Right kidney (tissue), 1 donor: ENCODE measurements around the gene LARP4.
A peak's percentile ranks its signal among the peaks of the same experiment; 100 is the strongest.
"Not testable (repeated sequence)": the region's sequence is repeated elsewhere in the genome, so short reads cannot be mapped to it uniquely, and the experiment has no call there.

Source experiments
- DNase-seq: peaks from one replicate; pipeline ENCODE4 v3.0.0-alpha.2; 2016

Gene LARP4

DNA sequence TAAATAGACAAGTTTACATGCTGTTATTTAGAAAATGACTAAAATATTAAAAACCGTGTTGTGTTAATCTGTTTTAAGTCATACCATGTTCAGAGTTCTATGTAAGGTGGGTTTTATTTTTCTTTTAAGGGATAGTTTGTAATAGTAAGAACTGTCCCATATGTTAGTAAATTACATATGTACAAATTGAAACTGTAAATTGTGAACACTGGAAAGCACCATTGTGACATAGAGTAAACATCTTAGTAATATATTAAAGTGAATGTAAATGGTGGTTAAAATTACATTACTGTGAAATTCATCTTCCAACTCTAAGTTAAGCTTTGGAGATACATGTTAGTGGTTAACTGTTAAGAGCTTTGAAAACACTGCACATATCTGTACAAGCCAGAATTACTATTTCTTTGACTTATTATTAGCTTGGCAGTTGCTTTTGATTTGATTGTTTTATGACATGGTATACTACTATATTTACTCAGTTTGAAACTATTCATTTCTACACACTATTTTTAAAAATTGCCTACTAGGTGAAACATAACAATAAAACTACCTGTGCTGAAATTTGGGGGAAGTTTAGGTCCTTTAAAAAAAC, 76.7 kb downstream of the LARP4 start:
- DNase-seq, result no peak

- no peak for DNase-seq
These were observed 81.9 kb downstream of the LARP4 start for GRCh38 chr12:50482571-50482970.

DNA sequence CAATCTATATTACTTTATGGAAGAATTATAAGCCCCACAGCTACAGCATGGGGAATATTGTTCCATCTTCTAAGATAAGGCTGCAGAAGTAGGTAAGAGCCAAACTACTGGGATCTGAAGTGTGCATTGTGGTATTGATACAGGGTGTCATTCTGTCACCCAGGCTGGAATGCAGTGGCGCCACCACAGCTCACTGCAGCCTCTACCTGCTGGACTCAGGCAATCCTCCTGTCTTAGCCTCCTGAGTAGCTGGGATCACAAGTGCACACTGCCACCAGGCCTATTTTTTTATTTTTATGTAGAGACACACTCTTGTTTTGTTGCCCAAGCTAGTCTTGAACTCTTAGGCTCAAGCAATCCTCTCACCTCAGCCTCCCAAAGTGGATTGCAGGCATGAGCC, 82.8 kb downstream of the LARP4 start:
- DNase-seq, result no peak

- DNase-seq, result no peak
These were observed 88.1 kb downstream of the LARP4 start for GRCh38 chr12:50488801-50489200.

DNA sequence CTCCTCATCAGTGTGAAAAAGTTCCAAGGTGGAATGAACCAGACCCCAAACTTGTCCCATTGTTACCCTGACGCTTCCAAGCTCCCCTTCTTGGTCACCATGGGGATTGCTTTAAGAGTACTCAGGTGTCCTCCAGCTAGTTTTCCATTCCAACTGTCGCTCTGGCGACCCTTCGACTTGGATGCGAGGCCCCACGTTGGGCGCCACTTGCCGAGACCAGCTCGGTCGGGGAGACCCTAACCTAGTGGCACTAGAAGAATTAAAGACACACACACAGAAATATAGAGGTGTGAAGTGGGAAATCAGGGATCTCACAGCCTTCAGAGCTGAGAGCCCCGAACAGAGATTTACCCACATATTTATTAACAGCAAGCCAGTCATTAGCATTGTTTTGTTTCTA, 97.4 kb downstream of the LARP4 start:
- DNase-seq, result not testable (repeated sequence)

DNA sequence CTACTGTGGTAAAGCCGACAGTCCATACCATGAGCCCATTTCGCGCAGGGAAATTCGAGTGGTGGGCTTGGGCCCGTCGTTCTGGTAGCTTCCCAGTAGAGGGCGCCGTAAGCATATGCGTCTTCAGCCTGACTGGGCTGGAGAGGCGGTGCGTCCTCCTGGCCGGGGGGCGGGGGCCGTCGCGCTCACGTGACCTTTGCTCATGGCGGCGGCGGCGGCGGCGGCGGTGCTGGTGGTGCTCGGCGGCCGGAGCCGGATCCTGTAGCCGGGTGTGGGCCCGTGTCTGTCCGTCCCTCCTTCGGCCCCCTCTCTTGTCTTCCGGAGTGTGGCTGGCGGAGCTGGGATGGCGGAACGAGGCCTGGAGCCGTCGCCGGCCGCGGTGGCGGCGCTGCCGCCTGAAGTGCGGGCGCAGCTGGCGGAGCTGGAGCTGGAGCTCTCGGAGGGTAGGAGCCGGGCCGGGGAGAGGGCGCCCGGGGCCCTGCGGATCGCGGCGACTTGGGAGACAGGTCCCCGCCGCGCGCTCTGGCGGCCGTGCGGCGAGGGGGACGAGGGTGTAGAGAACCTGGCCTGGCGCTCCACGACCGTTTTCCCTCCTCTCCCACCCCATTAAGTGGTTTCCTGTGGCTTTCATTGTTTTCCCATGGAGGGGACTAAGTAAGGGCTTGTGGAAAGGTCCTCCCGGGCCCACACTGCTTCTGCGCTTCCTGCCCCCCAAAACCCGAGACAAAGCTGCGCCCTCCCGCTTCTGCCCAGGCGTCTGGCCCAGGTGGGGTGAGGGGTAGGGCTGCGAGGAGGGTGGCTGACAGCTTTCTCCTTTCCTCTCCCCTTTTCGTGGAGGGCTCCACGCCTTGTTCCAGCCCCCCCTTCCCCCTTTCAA, 104.4 kb downstream of the LARP4 start, which contains the start of gene DIP2B:
Gene DIP2B (plus strand): TSS at position 188 of the 877 bp plus-strand sequence. CDS start 156 bp downstream, at position 344.
- DNase-seq, result peak; percentile 98

- no peak for DNase-seq
These were observed 105.2 kb downstream of the LARP4 start for GRCh38 chr12:50505675-50506530.

DNA sequence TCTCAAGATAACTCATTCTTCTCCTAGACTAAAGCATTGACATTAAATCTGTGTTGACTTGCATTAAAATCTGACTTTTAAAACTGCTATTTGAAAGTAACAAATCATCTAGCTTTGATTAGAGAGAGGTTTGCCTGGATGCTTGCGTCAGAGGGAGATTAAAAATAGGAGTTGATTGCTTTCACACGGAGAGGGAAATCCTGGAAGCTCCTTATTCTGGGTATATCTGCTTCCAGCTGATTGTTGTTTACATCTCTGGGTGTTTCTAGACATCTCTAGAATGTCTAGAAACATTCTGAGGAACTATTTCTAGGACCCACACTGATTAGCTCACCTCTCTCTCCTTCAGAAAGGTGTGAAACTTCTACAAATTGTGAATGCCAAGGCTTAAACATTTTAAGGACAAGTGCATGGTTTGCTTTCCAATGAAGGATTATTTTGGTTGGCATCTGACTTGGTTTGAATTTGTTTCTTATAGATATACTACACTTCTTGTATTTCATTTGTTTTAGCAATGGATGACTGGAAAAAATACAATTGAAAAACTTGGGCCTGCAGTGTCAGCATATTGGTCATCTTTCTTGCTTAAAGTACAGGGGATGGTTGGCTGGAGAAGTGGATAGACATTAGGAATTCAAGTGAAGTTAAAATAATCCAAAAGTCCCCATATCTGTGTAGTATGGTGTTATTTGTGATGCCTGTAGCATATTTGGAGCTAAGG, 106.2 kb downstream of the LARP4 start:
- no peak for DNase-seq

DNA sequence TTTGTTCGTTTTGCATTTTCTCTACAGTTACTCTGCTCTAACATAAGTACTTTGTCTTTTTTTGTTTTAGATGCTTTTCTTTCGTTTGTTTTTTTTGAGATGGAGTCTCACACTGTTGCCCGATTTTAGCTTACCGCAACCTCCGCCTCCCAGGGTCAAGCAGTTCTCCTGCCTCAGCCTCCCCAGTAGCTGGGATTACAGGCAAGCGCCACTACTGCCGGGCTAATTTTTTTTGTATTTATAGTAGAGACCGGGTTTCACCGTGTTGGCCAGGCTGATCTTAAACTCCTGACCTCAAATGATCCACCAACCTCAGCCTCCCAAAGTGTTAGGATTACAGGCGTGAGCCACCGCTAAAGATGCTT, 106.8 kb downstream of the LARP4 start:
- DNase-seq, result no peak

DNA sequence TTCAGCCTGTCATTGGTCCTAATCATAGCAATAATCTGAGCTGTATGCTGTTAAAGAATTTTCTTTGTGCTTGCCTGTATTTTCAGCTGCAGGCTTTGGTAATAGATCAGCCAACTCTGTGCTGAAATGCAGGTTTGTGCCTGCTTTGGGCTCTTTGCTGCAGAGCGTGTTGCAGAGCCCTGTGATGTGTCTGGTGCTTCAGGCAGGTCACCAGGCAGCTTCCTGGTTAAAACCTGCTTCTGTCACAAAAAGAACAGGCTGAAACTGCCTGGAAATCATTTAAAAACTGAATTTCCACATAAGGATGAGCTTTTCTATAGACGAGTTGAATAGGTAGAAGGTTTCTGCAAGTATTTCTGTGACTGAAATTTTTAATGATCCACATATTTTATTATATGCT, 107.2 kb downstream of the LARP4 start:
- DNase-seq, result no peak

- no peak for DNase-seq
These were observed 107.7 kb downstream of the LARP4 start for GRCh38 chr12:50508414-50508813.

DNA sequence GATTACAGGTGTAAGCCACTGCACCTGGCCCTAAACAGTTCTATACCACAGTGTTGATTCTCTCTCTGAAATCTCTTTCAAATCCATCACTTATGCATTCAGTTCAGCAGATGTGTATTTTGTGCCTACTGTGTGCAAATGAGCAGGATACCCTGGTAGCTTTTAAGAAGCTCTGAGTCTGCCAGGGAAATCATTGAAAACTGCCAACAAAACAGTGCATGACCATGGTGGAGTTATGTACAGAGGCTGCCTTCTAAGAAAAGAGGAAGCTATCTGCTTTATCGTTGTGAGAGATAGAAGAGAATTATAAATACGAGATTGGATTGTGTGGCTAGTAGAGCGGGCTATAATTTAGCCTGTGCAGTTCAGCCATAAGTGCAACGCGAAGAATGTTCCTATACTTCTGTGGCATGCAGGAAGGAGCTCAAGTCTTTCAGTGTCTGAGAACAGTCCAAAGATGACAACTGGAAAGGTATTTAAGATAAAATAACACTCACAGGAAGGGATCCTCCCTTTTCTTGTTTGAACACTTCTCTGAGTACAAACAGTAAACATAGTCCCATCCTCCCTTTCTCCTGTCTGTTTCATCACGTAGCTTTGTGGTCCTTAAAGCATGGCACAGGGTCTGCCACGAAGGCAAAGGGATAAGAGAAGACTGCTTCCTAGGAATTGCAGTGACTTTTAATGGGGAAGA, 108.4 kb downstream of the LARP4 start:
- no peak for DNase-seq

DNA sequence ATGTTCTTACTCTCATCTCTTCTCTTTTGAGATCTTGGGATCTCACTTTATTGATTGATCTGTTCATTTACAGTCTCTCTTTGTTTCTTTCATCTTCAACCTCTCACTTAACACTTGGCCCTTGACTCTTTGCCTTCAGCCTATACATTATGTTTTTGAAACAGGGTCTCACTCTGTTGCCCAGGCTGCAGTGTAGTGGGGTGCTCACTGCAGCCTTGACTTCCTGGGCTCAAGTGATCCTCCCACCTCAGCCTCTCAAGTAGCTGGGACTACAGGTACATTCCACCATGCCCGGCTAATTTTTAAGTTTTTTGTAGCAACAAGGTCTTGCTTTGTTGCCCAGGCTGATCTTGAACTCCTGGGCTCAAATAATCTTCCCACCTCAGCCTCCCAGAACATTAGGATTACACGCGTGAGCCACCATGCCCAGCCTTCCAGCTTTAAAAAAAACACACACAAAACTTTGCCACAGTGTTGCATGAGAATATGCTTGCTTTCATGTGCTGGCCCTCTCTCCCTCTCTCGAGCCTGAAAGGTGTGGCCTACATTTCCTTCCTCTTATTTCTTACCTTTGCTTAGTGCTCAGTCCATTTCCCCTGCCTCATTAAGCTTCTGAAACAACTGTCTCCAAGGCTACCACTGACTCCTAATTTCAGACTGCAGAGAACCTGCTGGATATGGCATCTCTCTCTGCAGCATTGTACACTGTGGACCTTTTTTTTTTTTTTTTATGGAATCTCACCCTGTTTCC, 114.0 kb downstream of the LARP4 start:
- DNase-seq, result no peak

- no peak for DNase-seq
These were observed 114.9 kb downstream of the LARP4 start for GRCh38 chr12:50515587-50515986.

DNA sequence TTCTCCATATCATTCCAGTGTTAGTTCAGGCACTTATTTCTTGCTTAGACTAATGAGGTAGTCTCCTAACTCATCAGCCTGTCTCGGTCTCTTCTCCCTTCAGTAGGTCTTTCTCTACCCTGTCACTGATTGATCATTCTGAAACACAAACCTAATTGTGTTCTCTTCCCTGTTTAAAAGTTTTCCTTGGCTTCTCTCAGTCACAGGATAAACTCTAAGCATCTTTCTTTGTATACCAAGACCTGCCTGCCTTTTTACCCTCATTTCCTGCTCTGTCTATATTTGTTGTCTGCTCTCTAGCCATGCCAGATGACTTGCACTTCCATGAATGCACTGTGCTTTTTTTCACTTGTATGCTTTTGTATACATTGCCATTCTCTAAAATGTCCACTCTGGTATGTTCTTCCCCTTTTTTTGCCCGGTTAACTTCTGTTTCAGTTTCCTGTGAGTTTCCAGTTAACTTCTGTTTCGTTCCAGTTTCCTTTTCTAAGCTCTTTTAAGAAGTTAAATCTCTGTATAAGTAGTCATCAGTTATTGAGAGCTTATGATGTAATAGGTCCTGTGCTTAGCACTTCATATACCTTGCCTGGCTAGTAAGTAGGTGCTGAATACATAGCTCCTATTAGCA, 116.8 kb downstream of the LARP4 start:
- DNase-seq, result no peak

- no peak for DNase-seq
These were observed 117.4 kb downstream of the LARP4 start for GRCh38 chr12:50518090-50518489.

DNA sequence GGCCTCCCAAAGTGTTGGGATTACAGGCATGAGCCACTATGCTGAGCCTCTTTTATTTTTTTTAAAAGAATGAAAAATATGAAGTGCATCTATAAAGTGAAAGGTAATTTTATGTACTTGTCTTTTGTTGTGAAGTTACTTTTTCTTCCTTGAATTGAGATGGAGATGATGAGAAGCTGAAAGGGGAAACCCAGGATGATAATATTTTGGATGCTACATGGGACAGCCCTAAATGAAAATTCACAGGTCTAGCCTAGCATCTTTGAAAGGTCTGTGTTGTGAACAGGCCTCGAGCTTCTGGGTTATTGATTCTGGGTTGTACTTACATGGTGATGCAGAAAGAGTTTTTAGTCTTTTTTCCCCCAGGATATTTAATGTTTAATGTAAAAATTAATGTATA, 118.7 kb downstream of the LARP4 start:
- no peak for DNase-seq

GRCh38 chr12:50520416-50521207, 119.9 kb downstream of the LARP4 start:
- DNase-seq, result no peak

DNA sequence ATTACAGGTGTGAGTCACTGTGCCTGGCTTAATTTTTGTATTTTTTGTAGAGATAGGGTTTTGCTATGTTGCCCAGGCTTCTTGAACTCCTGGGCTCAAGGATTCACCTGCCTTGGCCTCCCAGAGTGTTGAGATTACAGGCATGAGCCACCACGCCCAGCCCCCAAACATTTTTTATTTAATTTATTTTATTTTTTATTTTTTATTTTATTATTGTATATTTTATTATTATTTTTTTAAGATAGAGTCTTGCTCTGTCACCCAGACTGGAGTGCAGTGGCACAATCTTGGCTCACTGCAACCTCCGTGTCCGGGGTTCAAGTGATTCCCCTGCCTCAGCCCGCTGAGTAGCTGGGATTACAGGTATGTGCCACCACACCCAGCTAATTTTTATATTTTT, 121.1 kb downstream of the LARP4 start:
- not testable (repeated sequence) for DNase-seq

- no peak for DNase-seq
These were observed 123.1 kb downstream of the LARP4 start for GRCh38 chr12:50523772-50524171.
